Mesodermal cell (in vitro differentiated cells): Measurements from ENCODE around the gene TNFSF12.
"Not testable (repeated sequence)": the region's sequence is repeated elsewhere in the genome, so short reads cannot be mapped to it uniquely, and the experiment has no call there.

Experiments used
- H3K27ac ChIP-seq: 2 replicates; pipeline ENCODE4 v1.7.0; 2013; ENCODE audit warnings: mild to moderate bottlenecking, low read depth, low read length, moderate library complexity; ENCODE audit not compliant: severe bottlenecking
- H3K36me3 ChIP-seq: 2 replicates; pipeline ENCODE4 v1.7.1; 2013; ENCODE audit warnings: mild to moderate bottlenecking, low read length, moderate library complexity; ENCODE audit not compliant: control insufficient read depth, insufficient read depth
- H3K4me1 ChIP-seq: one replicate; pipeline ENCODE4 v1.7.1; 2013; ENCODE audit warnings: mild to moderate bottlenecking, low read length; ENCODE audit not compliant: insufficient read depth, control insufficient read depth, poor library complexity, severe bottlenecking
- H3K4me3 ChIP-seq: 2 replicates; pipeline ENCODE4 v1.7.0; 2013; ENCODE audit warnings: low read length, control low read depth, mild to moderate bottlenecking; ENCODE audit not compliant: insufficient read depth, poor library complexity, severe bottlenecking; ENCODE audit errors: extremely low read depth
- H3K9me3 ChIP-seq: 2 replicates; pipeline ENCODE4 v1.7.1; 2013; ENCODE audit warnings: mild to moderate bottlenecking, low read length, moderate library complexity; ENCODE audit not compliant: control insufficient read depth
- WGBS, 2 experiments: methylation state at CpG; one replicate each; pipeline ENCODE4 v1.1.5; 2013; ENCODE audit warnings: missing lambda C conversion rate in 2 of 2; ENCODE audit not compliant: insufficient coverage in 2 of 2; 5-methylcytosine and 5-hydroxymethylcytosine counted together

Gene TNFSF12

GRCh38 chr17:7589891-7590691 is 41.2 kb downstream of the TNFSF12 start, which contains the start of gene SOX15:
TSS of gene SOX15 (minus strand) at chr17:7590094. CDS start at chr17:7589676, 418 bp downstream.
- peaks cover 42% of the 10 kb centered on the region for H3K4me1 ChIP-seq
- peak within 1 kb of the TSS; percentile 82 for H3K27ac ChIP-seq
- peaks cover 77% of the 10 kb centered on the region for H3K36me3 ChIP-seq
- 78 to 82% methylated on average over 16 to 19 of the region's 24 CpGs for WGBS, 2 experiments
- H3K9me3 ChIP-seq = no peaks in the 10 kb centered on the region
- no peak within 1 kb of the TSS for H3K4me3 ChIP-seq

- Histone ChIP-seq H3K36me3 (peaks cover 77% of the 10 kb centered on the region), H3K4me1 (peaks cover 42% of the 10 kb centered on the region), H3K4me3 (no peak overlapping the region), H3K9me3 (no peaks in the 10 kb centered on the region), H3K27ac (peak overlapping the region; percentile 82)
- WGBS, 2 experiments = 46 to 54% methylated on average over 4 of the region's 4 CpGs
These were observed 41.9 kb downstream of the TNFSF12 start for GRCh38 chr17:7590743-7591142.

GRCh38 chr17:7591596-7591995 is 42.7 kb downstream of the TNFSF12 start:
- Histone ChIP-seq H3K4me3 (no peak overlapping the region), H3K4me1 (peaks cover 41% of the 10 kb centered on the region), H3K27ac (peak overlapping the region; percentile 82), H3K9me3 (no peaks in the 10 kb centered on the region), H3K36me3 (peaks cover 79% of the 10 kb centered on the region)
- 88% methylated on average over 1 of the region's 5 CpGs; no CpG with 5 or more reads in 1 of the 2 experiments for WGBS, 2 experiments

DNA sequence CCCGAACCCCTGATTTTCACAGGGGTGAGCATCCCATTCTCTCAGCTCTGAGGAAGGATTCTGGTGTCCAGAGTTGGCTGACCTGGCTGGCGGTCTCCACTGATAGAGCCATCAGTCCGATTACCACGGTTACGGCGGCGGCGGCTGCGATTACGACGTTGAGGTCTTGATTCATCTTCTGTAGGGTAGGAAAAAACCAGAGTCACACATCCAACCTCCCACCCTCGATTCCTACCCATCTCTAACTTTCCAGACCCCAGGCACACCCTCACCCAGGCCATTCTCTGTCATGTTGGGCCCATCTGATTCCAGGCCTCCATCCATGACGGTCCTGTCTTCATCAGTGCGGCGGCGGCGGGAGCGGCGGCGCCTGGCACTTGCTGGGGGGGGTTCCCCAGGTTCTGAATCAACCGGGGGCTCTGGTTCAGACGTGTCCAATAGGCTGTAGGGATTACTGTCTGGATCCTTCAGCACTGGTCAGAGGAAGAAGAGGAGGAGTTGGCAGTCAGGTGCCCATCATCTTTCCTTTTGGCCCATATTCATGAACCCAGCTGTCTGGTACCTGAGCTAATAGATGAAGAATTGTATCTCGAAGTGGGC is 43.7 kb downstream of the TNFSF12 start:
- H3K36me3 ChIP-seq = peaks cover 86% of the 10 kb centered on the region
- peaks cover 32% of the 10 kb centered on the region for H3K4me1 ChIP-seq
- 97 to 99% methylated on average over 11 to 18 of the region's 23 CpGs for WGBS, 2 experiments
- H3K27ac ChIP-seq = no peak overlapping the region
- H3K9me3 ChIP-seq = no peaks in the 10 kb centered on the region
- no peak overlapping the region for H3K4me3 ChIP-seq

- Histone ChIP-seq H3K4me3 (no peak overlapping the region), H3K36me3 (peaks cover 83% of the 10 kb centered on the region), H3K9me3 (no peaks in the 10 kb centered on the region), H3K27ac (no peak overlapping the region), H3K4me1 (peaks cover 24% of the 10 kb centered on the region)
- WGBS, 2 experiments = 84 to 98% methylated on average over 7 to 8 of the region's 12 CpGs
These were observed 44.4 kb downstream of the TNFSF12 start for GRCh38 chr17:7593296-7593695.

DNA sequence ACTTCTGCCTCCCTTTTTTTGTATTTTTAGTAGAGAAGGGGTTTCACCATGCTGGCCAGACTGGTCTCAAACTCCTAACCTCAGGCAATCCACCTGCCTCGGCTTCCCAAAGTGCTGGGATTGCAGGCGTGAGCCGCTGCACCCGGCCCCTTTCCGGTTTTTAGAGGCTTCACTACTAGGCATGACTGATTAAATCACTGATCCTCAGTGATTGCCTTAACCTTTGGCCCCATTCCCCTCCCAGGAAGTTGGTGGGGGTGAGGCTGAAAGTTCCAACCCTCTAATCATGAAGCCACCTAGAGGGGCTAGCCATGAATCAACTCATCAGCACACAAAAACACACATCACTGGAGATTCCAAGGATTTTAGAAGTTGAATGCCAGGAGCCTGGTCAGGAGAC is 48.7 kb downstream of the TNFSF12 start:
- 80 to 92% methylated on average over 1 to 2 of the region's 5 CpGs for WGBS, 2 experiments
- H3K4me3 ChIP-seq, H3K4me1 ChIP-seq, H3K27ac ChIP-seq, H3K9me3 ChIP-seq: not testable (repeated sequence)
- peaks cover 92% of the 10 kb centered on the region for H3K36me3 ChIP-seq

DNA sequence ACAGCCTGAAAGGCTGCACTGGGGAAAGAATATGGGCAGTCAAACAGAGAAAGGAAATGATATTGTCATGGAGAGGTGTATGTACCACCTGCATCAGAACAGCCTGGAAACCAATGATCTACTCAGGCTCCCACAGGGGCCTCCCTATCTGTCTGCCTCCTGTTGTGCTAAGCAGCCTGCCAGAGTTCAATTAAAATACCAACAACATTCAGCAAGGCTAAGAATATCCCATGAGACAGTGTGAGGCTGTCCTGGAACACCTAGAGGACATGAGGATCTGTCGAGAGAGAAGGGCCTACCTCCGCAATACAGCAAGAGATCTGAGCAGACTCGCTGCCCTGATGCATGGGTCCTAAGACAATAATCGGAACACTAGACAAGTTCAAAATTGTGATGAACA is 57.4 kb downstream of the TNFSF12 start:
- H3K4me1 ChIP-seq = no peaks in the 10 kb centered on the region
- 82 to 100% methylated on average over 3 of the region's 4 CpGs for WGBS, 2 experiments
- H3K4me3 ChIP-seq = no peak overlapping the region
- no peak overlapping the region for H3K27ac ChIP-seq
- H3K9me3 ChIP-seq = no peaks in the 10 kb centered on the region
- H3K36me3 ChIP-seq = peaks cover 88% of the 10 kb centered on the region
